Measurements from ENCODE around the gene DGKE. TPM values are rescaled to one million over a fixed set of nuclear protein-coding genes. Genes with fewer than 3 reads are reported as not detected.

The DGKE gene
- total and polyA plus RNA-seq, 2 donors (not counting 3 experiments of a cell fraction or from before 2014, with no cell fraction given): 4.9 to 22.9 TPM

DNA sequence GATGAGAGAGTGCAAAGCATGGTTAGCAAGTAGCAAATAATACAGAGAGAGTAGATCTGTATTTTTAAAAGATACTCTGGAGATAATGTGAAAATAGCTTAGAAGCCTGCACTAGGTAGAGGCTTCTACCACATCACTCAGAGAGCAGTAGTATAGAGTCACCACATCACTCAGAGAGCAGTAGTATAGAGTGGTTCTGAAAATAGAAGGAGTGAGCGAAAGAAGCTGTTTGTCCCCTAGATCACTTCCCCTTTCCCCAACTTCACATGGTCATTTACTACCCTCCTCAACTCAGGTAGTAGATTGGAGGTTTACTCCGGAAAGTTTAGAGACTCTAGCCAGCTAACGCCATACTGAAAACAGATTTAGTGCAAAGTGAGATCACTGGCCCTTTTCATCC lies 17.1 kb downstream of the DGKE start:
- Histone ChIP-seq H3K27me3 (ENCODE audit: control insufficient read depth in 2 of 2, insufficient read depth in 2 of 2, low read length in 2 of 2) (no peaks in the 10 kb centered on the region), H3K27ac (ENCODE audit: insufficient read depth, low read depth, low read length) (no peak overlapping the region), H3K9ac (replicated peaks; ENCODE audit: extremely low read depth, insufficient read depth, low read length) (no peak overlapping the region), H2AFZ (ENCODE audit: low read depth, low read length) (no peak overlapping the region), H3K36me3 (ENCODE audit: control insufficient read depth in 2 of 2, extremely low read depth in 1 of 2, insufficient read depth in 2 of 2, low read length in 2 of 2) (peaks cover 5 to 11% of the 10 kb centered on the region in 2 experiments), H3K79me2 (ENCODE audit: control insufficient read depth, insufficient read depth, low read length) (no peaks in the 10 kb centered on the region), H4K20me1 (replicated peaks; ENCODE audit: control insufficient read depth, extremely low read depth, insufficient read depth, low read length) (no peaks in the 10 kb centered on the region), H3K4me3 (replicated peaks in 1 of 3; ENCODE audit: insufficient read depth in 1 of 3, low read depth in 1 of 3, low read length in 3 of 3) (no peak overlapping the region), H3K4me2 (ENCODE audit: insufficient read depth, low read length) (no peak overlapping the region), H3K4me1 (ENCODE audit: control insufficient read depth, extremely low read depth, insufficient read depth, low read length) (peaks cover 5% of the 10 kb centered on the region), H3K9me1 (replicated peaks; ENCODE audit: control insufficient read depth, extremely low read depth, insufficient read depth, low read length) (no peaks in the 10 kb centered on the region), H3K9me3 (replicated peaks; ENCODE audit: control insufficient read depth, insufficient read depth, low read length) (no peaks in the 10 kb centered on the region)
- no TSS peak for BruUV-seq (replicated peaks)
- FAIRE-seq (no peak), DNase-seq (ENCODE audit: low read depth, low spot score) (no peak)
- CTCF ChIA-PET: interaction anchor here (1.0 to 3.0 kb wide), 5 partner anchors 9 to 31 kb away, joined by 4 to 14 read pairs (median 4); partner anchors contain the start of genes C17orf67 and DGKE
- intact Hi-C loops (cut with micrococcal nuclease) (no loop called here), dilution Hi-C loops (cut with MboI; ENCODE audit: extremely low pct_ligation_motif_present, low sequenced_read_pairs) (no loop called here)
- no peak for TF ChIP-seq GATA2 (IDR thresholded peaks at IDR 0.05; ENCODE audit: insufficient read depth, insufficient read length, low read depth, low read length)
- no peak for TF ChIP-seq FOS (IDR thresholded peaks at IDR 0.05; ENCODE audit: borderline replicate concordance, insufficient read depth, low read length)
- TF ChIP-seq, protein P1, sequence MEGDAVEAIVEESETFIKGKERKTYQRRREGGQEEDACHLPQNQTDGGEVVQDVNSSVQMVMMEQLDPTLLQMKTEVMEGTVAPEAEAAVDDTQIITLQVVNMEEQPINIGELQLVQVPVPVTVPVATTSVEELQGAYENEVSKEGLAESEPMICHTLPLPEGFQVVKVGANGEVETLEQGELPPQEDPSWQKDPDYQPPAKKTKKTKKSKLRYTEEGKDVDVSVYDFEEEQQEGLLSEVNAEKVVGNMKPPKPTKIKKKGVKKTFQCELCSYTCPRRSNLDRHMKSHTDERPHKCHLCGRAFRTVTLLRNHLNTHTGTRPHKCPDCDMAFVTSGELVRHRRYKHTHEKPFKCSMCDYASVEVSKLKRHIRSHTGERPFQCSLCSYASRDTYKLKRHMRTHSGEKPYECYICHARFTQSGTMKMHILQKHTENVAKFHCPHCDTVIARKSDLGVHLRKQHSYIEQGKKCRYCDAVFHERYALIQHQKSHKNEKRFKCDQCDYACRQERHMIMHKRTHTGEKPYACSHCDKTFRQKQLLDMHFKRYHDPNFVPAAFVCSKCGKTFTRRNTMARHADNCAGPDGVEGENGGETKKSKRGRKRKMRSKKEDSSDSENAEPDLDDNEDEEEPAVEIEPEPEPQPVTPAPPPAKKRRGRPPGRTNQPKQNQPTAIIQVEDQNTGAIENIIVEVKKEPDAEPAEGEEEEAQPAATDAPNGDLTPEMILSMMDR (IDR thresholded peaks at IDR 0.05; ENCODE audit: extremely low read depth in 1 of 2, insufficient read depth in 1 of 2, low read depth in 1 of 2, low read length in 2 of 2): no peak
- TF ChIP-seq, protein P2, sequence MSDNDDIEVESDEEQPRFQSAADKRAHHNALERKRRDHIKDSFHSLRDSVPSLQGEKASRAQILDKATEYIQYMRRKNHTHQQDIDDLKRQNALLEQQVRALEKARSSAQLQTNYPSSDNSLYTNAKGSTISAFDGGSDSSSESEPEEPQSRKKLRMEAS (IDR thresholded peaks at IDR 0.05; ENCODE audit: insufficient read depth, insufficient read length): no peak
- no peak for TF ChIP-seq EZH2 (IDR thresholded peaks at IDR 0.05; ENCODE audit: borderline replicate concordance, low read depth, low read length, severe bottlenecking)
- TF ChIP-seq JUN (IDR thresholded peaks at IDR 0.05; ENCODE audit: borderline replicate concordance, insufficient read depth, insufficient read length, low read depth): no peak
- no peak for TF ChIP-seq MYC (IDR thresholded peaks at IDR 0.05; ENCODE audit: low read depth, low read length)
- no peak for TF ChIP-seq POLR2AphosphoS5 (IDR thresholded peaks at IDR 0.05; ENCODE audit: insufficient read depth, low read depth, low read length)
- POLR2A ChIA-PET: no interaction called here

Data from endothelial cell of umbilical vein (primary cell).